DMS 273 (cell line): Measurements from ENCODE around the gene CARD11.
A peak's percentile ranks its signal among the peaks of the same experiment; 100 is the strongest.

ENCODE experiments used
- DNase-seq: peaks from one replicate; lab custom pipeline; 2025; ENCODE audit not compliant: unreplicated experiment; lab: John Stamatoyannopoulos, UW

Gene CARD11

DNA sequence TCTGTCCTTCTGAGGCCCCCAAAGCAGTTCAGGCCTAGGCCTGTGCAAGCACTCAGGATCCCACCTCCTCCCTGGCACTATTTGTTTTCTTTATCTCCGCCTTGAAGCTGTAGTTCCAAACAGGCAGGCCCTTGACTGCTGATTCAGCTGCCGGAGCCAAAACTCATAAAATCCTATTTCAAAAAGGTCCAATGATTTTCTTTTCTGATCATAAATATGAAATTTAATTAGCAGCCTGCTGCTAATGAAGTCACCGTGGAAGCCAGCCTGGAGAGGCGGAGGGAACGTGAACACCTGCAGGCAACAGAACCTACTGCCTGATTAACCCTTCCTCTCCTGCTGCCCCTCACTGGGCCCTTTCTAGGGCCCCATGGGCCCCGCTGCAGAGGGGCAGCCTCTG, 60.1 kb downstream of the CARD11 start:
- no peak for DNase-seq

DNA sequence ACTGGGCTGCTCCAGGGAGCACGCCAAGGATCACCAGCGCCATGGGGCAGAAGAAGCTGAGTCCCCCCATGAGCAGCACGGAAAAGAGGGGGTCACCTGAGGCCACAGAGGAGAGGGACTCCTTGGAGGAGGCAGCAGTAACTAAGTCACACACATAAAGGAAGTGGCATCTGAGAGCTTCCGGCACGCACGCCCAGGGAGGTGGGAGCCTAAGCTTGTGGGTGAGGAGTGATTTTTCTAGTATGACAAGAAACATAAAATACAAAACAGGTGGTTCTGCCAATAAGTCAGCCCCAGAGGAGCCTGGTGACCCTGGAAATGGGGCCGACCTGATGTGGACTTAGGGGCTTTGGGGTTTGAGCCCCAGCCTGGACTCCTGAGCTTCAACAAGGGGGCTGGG, 60.8 kb downstream of the CARD11 start:
- no peak for DNase-seq

DNA sequence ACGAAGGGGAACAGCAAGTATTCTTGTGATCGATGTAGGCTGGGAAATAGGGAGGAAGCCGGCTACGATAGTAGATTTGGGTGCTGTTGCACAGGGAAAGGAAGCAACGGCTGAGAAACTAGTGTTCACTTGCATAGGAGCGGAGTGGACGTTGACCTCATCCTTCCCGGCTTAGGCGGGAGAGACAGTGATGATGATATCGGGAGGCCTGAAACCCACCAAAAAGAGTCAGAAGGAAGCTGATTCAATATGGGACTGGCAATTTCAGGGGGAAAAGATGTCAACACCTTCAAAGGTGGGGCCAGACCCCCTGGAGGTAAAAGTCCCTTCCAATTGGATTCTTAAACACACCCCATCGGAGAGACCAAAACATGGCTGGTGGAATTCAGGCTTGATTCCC, 61.3 kb downstream of the CARD11 start:
- no peak for DNase-seq

DNA sequence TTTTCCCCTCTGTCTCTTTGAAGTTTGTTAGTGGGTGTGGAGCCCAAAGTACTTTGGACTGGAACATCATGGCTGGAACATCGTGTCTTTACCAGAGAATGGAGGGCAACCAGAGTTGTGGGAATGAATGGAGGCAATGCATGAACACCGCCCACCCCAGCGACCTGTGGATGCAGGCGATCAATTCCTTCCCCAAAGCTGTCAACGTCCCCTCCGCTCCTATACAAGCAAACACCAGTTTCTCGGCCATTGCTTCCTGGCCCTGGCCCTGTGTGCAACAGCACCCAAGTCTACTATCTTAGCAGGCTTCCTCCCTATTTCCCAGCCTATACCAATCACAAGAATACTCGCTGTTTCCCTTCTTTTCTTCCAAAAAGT, 62.6 kb downstream of the CARD11 start:
- no peak for DNase-seq

DNA sequence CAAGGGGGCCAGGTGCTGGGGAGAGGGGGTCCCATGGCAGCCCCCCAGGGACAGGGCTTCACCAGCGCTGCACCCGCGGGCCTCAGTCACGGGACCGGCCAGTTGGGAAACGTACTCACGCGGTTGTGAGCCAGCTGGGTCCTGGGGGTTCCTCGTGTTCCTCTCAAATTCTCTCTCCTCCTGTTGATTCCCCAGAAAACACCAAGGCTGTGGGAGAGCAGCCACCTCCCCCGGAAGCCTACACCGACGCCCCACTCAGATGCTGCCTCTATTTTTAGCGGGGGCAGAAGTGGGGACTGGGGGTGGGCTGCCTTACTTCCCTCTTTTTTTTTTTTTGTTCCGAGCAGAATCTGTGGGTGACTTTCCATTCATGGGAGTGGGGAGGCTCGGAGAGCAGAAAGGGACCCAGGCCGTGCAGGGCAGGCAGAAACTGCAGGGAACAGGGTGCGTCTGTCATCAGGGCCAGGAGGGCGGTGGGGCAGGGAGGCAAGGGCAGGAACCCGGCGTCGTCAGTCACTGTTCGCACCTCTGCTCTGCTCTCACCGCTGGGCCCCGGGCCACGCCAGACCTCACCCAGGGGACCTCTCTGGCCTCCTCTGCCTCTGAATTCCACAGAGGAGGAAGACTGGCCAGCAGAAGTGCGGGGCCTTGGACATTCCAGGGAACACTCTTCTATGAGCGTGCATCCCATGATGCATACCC, 63.1 kb downstream of the CARD11 start:
- DNase-seq, result no peak

DNA sequence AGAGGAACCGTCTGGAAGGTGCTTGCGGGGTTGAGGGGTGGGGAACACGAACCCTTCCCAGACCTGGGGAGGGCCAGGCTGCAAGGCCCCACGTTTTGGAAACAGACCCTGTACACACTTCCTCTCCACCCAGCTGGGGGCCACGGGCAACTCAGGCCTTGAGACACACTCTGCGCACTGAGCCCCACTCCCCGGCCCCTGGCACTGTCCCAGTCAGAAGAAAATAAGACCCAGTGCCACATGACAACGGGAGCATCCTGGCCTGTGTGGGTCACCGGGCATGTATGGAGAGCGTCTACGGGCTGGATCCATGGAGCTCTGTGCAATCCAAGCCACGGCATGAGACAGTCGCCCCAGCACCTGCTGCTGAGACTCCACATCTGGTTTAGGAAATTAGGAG, 63.7 kb downstream of the CARD11 start:
- DNase-seq, result no peak

DNA sequence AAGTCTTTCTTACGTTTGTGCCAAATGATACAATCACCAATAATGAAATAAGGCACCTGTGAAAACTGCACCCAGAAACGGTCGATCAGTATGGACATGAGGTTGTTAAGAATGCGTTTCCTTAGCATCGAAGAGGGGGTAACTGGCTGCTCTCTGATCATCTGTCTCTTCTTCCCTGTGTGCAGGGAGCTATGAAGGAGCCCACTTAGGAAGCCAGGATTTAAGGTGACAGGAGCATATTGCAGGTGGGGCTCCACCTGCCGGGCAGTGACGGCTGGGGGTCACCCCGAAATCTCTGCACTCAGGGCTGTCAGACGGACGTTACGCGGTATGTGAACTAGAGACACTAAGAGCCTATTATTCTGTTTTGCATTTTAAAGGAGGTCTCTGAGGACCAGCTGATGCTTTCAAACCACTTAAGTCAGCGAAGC, 64.5 kb downstream of the CARD11 start:
- DNase-seq, result no peak

DNA sequence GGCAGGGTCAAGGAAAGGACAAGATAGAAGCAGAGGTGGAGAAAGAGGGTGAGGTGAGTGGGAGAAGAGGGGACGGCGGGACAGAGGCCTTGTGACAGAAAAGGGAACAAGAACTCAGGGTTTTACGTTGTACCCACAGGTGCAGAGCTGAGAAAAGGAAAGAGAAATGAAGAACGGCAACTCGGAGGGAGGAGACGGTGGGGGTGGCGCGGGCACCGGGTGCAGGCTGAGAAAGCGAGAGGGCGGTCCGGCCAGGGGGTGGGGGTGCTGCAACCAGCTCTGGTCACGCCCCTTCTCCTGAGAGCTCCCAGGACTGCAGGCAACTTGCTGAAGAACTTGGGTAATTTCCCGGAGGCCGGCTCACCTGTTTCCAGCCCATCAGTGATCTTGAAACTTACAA, 65.3 kb downstream of the CARD11 start:
- DNase-seq, result no peak

DNA sequence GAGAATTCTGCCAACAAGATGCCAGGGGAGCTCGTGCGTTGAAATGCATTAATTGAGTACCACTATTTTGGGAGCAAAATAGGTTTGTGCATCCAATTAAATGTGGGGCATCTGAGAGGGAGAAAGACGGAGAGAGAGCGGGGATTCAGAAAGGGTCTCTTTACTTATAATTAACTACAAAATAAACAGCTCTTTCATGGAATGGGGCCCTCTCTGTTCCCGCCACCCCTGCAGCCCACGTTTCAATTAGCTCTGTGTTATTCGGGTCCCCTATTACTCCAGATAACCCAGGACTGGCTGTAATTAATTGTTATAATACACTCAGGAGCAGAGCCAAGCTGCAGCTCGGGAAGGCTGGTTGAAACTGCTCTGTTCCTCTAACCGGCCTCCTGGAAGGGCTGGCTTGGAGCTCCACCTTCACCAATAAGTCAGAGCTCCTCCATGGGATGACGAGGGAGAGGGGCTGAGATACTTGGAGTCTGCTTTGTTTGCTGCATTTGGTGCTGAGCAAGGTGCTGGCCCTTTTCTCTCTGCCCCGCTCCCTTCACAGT, 67.8 kb downstream of the CARD11 start:
- DNase-seq, result no peak

DNA sequence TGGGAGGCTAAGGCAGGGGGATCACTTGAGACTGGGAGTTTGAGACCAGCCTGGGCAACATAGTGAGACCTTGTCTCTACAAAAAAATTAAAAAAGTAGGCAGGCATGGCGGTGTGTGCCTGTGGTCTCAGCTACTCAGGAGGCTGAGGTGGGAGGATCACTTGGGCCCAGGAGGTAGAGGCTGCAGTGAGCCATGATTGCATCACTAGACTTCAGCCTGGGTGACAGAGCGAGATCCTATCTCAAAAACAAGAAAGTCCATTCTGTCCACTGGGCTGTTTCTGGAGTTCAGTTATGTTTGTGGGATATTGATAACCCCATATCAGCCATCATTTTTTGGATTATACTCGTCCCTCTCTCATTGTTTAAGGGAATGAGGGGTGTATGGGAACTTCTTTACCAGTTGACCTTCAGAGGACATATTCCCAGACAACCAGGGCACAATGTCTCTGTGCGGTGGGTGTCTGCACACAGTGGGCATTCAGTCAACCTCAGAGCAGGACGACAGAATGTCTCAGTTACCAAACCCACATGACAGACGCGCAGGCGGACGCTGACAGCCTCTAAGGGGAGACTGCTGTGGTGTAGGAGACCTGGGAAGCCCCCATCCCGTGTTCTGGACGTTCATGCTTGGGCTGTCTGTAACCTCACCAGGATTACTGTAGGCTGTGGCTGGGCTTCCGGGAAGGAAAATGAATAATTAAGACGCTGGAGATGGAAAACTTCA, 69.4 kb downstream of the CARD11 start:
- DNase-seq, result no peak

DNA sequence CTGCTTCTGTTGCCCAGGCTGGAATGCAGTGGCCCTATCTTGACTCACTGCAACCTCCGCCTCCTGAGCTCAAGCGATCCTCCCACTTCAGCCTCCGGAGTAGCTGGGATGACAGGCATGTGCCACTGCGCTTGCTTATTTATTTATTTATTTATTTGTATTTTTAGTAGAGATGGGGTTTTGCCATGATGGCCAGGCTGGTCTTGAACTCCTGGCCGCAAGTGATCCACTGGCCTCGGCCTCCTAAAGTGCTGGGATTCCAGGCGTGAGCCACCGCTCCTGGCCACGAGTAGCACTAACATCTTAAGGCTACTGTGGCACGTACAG, 70.9 kb downstream of the CARD11 start:
- no peak for DNase-seq

DNA sequence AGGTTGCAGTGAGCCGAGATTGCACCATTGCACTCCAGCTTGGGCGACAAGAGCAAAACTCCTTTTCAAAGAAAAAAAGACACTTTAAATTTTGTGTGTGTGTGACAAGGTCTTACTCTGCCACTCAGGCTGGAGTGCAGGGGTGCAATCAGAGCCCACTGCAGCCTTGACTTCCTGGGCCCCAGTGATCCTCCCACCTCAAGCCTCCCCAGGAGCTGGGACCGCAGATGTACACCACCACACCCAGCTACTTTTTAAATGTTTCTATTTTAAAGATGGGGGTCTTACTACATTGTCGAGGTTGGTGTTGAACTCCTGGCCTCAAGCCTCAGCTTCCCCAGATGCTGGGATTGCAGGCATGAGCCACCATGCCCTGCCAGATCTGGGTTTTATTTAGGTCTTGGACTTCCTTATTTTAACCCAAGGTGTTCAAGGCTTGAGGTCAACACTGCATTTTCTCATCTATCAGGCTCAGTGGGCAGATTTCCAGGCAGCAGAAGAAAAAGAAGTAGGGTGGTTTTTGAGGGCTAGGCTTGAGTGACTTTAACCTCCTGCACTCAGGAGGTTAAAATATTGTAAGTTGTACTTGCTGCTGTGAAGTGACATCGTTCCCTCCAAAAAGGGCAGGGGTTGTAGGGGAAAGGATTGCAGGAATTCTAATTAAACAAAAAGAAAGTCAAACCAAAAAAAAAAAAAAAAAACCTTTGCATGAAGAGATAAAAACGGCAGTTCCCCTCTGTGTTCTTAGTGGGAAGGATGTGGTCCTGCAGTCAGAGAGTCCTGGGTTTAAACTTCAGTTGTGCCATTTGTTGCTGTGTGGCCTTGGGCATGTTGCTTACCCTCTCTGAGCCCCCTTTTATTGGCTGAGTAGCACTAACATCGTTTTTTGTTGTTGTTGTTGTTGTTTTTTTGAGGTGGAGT, 71.5 kb downstream of the CARD11 start:
- DNase-seq, result no peak

DNA sequence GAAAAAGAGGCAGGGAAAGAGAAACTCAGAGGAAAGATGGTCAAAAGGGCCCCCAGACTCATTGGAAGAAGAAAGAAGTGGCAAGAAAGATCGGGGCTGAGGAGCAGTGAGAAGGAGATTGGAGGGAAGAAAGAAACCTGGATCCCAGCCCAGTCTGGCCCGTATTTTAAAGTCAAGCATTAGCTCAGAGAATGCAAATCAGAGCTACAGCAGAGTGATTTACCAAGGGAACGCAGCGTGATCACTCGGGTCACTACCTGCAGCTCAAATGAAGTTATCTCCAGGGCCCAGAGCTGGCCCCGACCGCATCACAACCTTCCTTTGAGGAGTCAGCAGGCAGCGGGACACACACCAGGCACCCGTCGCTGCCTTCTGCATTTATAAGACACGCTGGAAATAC, 72.8 kb downstream of the CARD11 start:
- DNase-seq, result no peak

DNA sequence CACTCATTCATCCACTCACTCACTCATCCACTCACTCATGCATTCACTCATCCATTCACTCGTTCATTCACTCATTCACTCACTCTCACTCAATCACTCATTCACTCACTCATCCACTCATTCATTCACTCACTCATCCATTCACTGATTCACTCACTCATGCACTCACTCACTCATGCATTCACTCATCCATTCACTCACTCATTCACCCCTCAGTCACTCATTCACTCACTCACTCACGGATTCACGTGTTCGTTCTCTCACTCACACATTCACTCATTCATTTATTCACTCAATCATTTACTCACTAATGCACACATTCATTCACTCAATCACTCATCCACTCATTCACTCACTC, 73.4 kb downstream of the CARD11 start:
- DNase-seq, result no peak

DNA sequence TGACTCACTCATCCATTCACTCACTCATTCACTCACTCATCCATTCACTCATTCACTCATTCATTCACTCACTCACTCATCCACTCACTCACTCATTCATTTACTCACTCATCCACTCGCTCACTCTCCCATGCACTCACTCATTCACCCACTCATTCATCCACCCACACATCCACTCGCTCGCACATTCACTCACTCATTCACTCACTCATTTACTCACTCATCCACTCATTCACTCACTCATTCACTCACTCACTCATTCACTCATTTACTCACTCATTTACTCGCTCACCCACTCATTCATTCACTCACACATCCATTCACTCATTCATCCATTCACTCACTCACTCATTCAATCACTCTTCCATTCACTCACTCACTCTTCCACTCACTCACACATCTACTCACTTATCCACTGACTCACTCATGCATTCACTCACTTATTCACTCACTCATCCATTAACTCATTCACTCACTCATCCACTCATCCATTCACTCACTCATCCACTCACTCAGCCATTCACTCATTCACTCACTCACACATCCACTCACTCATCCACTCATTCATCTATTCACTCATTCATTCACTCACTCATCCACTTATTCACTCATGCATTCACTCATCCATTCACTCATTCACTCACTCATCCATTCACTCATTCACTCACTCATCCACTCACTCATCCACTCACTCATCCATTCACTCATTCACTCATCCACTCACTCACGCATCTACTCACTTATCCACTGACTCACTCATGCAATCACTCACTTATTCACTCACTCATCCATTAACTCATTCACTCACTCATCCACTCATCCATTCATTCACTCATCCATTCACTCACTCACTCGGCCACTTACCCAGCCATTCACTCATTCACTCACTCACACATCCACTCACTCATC, 74.0 kb downstream of the CARD11 start:
- no peak for DNase-seq

DNA sequence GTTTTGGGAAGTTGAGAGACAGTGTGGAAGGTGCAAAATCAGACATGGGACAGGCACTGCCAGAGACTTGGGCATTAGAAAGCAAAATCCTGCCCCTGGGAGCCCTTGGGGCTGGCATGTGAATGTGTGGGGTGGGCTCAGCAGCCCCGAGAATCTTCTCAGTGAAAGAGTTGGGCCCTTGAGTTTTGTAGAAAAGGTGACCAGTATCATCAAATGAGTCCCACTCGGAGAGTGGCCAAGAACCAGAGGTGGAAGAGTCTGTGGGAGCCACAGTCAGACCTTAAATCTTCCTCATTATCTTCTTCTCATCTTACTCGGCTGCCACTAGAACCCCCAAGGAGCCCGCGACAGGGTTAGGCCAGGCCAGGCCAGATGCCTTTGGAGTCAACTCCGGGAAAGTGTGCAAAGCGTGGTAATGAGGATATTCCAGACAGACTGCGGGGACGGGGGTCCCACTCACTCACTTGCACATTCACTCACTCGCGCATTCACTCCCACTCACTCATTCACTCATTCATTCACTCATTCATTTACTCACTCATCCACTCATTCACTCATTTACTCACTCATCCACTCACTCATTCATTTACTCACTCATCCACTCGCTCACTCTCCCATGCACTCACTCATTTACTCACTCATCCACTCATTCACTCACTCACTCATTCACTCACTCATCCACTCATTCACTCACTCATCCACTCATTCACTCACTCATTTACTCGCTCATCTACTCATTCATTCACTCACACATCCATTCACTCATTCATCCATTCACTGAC, 74.9 kb downstream of the CARD11 start:
- peak; percentile 13 for DNase-seq

DNA sequence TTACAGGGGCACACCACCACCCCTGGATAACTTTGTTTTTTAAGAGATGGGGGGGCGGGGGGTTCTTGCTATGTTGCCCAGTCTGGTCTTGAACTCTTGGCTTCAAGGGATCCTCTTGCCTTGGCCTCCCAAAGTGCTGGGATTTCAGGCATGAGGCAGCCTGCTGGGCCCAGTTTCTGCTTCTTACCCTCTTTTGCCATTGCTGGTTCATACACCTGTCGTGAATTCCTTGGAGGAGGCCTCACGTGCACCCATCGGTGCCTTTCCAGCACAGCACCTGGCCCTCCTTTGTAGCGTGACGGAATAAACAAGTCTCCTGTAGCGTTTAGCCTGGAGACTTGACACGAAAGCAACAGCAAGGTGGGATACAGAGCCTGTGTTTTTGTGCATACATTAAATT, 75.5 kb downstream of the CARD11 start:
- DNase-seq, result peak; percentile 14

DNA sequence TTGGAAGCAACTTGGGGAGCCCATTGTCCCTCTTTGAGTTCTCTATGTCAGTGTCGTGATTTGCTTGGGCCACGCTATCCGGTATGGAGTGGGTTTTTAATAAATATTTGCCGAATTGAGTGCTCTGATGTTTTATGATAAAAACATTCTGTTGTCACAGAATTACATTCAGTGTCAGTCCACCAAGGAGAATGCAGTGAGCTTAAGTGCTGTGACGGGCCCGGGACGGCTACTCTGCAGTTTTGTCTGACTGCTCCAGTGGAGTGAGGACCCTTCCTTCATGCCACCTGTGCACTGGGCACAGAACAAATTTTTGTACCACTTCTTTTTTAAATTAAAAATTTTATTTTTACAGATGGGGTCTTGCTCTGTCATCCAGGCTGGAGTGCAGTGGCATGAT, 76.0 kb downstream of the CARD11 start:
- DNase-seq, result no peak

DNA sequence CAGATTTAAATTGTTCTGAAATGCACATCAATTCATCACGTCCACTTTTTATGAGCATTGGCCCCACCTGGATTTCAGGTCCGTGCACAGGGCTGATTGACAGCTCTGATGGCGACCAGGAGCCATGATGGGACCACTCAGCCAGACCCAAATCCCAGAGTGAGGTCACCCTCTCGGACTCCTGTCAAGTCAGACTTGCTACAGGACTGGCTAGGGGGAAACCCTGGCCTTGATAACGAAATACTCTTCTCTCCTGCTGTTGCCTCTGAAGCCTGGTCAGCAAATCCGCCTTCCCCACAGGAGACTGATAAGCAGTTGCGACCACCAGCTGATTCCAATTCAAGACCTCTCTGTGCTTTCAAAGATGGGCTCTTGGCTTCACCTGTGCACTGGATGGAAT, 76.4 kb downstream of the CARD11 start:
- no peak for DNase-seq

DNA sequence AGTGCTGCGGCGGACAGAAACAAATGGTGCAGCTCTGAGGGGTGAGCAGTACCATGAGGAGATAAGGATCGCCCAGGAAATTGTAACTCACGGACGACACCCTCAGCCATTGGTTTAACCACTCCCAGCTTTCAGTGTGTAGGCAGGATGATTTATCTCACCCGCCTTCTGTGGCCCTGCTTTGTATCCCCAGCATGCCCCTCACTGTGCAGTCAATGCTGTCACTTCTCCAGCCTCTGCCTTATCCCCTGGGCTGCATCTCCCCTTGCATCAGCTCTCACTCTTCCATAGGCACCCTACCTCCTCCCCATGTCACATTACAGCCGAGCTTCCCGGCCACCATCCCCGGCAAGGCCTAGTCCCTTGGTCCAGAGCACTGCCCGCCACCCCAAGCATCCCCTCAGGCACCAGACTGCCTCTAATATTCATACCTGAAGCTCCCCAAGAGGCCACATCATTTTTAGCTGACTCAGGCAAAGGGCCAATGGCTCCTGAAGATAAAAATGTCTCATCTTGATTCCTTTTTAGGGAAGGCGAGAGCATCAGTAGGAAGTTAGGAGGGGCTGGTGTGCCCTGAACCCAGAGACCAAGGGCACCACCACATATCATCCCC, 77.1 kb downstream of the CARD11 start:
- DNase-seq, result no peak
